Thoracic aorta (tissue), 2 donors: ENCODE measurements around the gene RELL2. TPM values are rescaled to one million over a fixed set of nuclear protein-coding genes. Genes with fewer than 3 reads are reported as not detected.

Experiments
- ATAC-seq: fragments of 150-250 bp; one replicate; pipeline ENCODE4 v1.8.0; 2017; ENCODE audit warnings: low read depth; ENCODE audit not compliant: insufficient number of reproducible peaks, low FRiP score
- DNase-seq: peaks from one replicate; pipeline ENCODE4 v3.0.0-alpha.2; 2020; ENCODE audit warnings: low spot score
- H3K27ac ChIP-seq, 2 donors: fragments of 200-600 bp; sonication (generic); 1 replicate in 1 of 2; 2 replicates in 1 of 2; pipeline ENCODE4 v1.5.1; 2016; ENCODE audit warnings: mild to moderate bottlenecking in 2 of 2, moderate library complexity in 2 of 2
- H3K27me3 ChIP-seq: fragments of 200-600 bp; sonication (generic); replicated peaks from 2 replicates; pipeline ENCODE4 v1.6.0; 2016; ENCODE audit warnings: mild to moderate bottlenecking; ENCODE audit not compliant: insufficient read depth
- H3K36me3 ChIP-seq: fragments of 200-600 bp; sonication (generic); one replicate; pipeline ENCODE4 v1.5.1; 2016
- H3K4me1 ChIP-seq, 2 donors: fragments of 200-600 bp; sonication (generic); 1 replicate in 1 of 2; 2 replicates in 1 of 2; pipeline versions ENCODE4 v1.5.1 to v1.6.0; 2016; ENCODE audit warnings: low read depth in 2 of 2, mild to moderate bottlenecking in 1 of 2; ENCODE audit not compliant: control insufficient read depth in 1 of 2
- H3K4me3 ChIP-seq: fragments of 200-600 bp; sonication (generic); 2 replicates; pipeline ENCODE4 v1.5.1; 2016; ENCODE audit warnings: mild to moderate bottlenecking
- H3K9me3 ChIP-seq: fragments of 200-600 bp; sonication (generic); 2 replicates; pipeline ENCODE4 v1.5.1; 2016
- total RNA-seq, 2 donors: library from RNA; depleted of rRNA; stranded (reverse); fragments of >200 nt; gene quantifications; one replicate each; pipeline versions ENCODE4 v1.1.0 to v1.2.3, GENCODE V29; 2016
- TF ChIP-seq, protein P1 (sequence below): fragments of 200-600 bp; sonication (generic); IDR thresholded peaks from one replicate; pipeline ENCODE4 v1.5.1; 2019; ENCODE audit warnings: antibody characterized with exemption

Gene RELL2
- total RNA-seq, 2 donors from 2014 or later = 1.6 to 3.2 TPM

DNA sequence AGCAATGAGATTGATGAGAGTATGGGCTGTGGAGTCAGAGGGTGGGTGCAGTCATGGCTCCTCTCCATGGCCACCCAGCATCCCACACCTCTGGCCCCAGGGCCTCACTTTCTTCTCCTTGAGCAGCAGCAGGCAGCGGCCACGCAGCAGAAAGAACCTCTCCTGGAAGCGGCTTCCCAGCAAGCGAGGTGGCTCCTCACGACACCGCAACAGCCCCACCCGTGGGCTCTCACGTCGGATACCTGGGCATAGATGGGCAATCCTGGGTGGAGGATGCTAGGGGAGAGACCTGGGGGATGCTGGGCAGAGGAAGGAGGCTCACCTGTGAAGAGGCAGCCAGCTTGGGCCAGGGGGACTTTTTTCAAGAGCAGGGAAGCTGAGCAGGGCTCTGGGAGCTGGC lies 19.6 kb downstream of the RELL2 start:
- no peak for DNase-seq
- ATAC-seq = no peak
- Histone ChIP-seq H3K4me1 (peaks cover 4 to 6% of the 10 kb centered on the region in 2 donors), H3K27ac (no peak overlapping the region), H3K36me3 (peaks cover under 1% of the 10 kb centered on the region), H3K9me3 (no peaks in the 10 kb centered on the region), H3K27me3 (no peaks in the 10 kb centered on the region), H3K4me3 (no peak overlapping the region)
- TF ChIP-seq, protein P1, sequence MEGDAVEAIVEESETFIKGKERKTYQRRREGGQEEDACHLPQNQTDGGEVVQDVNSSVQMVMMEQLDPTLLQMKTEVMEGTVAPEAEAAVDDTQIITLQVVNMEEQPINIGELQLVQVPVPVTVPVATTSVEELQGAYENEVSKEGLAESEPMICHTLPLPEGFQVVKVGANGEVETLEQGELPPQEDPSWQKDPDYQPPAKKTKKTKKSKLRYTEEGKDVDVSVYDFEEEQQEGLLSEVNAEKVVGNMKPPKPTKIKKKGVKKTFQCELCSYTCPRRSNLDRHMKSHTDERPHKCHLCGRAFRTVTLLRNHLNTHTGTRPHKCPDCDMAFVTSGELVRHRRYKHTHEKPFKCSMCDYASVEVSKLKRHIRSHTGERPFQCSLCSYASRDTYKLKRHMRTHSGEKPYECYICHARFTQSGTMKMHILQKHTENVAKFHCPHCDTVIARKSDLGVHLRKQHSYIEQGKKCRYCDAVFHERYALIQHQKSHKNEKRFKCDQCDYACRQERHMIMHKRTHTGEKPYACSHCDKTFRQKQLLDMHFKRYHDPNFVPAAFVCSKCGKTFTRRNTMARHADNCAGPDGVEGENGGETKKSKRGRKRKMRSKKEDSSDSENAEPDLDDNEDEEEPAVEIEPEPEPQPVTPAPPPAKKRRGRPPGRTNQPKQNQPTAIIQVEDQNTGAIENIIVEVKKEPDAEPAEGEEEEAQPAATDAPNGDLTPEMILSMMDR = no peak

DNA sequence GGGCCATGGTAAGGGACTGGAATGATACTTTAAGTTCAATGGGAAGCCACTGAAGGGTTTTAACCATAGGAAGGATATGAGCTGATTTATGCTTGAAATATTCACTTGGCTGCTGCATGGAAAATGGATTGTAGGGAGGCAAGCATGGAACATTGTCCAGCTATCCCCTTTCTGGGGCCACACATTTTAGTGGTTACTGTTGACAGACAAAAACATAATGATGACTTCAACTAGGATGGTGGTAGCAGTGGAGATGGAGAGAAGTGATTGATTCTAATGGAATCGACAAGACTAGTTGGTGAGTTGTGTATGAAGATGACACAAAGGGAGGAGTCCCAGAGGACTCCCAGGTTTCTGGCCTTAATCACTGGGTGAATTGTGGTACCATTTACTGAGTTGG lies 20.6 kb downstream of the RELL2 start:
- no peaks in the 10 kb centered on the region for H3K4me1 ChIP-seq
- TF ChIP-seq, protein P1 = no peak
- peaks cover 4% of the 10 kb centered on the region for H3K36me3 ChIP-seq
- H3K27me3 ChIP-seq = no peaks in the 10 kb centered on the region
- no peaks in the 10 kb centered on the region for H3K9me3 ChIP-seq
- no peak overlapping the region for H3K27ac ChIP-seq
- no peak for DNase-seq
- ATAC-seq = no peak
- no peak overlapping the region for H3K4me3 ChIP-seq

DNA sequence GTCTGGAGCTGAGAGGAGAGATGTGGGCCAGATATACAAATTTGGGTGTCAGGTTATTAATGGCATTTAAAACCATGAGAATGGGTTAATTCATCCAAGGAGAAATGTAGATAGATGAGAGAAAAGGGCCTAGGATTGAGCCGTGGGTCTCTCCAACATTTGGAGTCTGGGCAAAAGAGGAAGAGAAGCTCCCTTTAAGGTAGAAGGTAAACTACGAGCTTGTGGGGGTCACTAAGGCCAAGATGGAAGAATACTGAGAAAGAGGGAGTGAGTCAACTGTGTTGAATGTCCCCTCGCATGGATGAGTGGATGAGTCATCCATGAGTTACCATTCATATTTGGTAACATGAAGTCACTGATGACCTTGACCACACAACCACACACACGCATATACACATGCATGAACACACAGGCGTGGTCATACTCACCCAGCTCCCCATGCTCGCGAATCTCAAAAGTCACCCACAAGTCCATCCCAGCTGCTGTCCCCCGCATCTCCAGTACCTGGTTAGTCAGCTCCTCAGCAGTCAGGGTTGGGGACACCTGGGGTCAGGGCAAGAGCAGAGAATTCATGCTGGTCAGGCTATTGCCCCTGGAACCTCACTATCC lies 21.2 kb downstream of the RELL2 start:
- TF ChIP-seq, protein P1 = no peak
- H3K27me3 ChIP-seq = no peaks in the 10 kb centered on the region
- DNase-seq = no peak
- ATAC-seq = no peak
- no peak overlapping the region for H3K27ac ChIP-seq
- H3K9me3 ChIP-seq = no peaks in the 10 kb centered on the region
- no peaks in the 10 kb centered on the region for H3K4me1 ChIP-seq
- H3K36me3 ChIP-seq = peaks cover 4% of the 10 kb centered on the region
- H3K4me3 ChIP-seq = no peak overlapping the region

DNA sequence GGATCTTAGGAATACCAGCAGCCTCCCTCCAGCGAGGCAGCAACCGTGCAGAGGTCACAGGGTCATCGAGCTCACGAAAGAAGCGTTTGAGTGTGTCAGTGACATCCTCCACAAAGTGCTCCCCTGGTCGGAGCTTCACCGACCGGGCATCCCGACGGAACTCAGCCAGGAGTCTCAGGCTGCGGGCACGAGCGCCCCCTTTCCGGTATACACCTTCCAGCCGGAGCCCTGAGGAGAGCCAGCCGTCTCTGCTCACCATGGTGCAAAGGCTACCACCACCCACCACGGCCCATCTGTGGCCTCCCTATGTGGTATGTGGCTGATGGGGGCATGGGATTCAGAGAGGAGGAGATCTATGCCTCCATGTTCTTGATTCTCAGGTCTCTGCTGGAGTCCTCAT lies 25.2 kb downstream of the RELL2 start:
- H3K36me3 ChIP-seq = peaks cover 4% of the 10 kb centered on the region

DNA sequence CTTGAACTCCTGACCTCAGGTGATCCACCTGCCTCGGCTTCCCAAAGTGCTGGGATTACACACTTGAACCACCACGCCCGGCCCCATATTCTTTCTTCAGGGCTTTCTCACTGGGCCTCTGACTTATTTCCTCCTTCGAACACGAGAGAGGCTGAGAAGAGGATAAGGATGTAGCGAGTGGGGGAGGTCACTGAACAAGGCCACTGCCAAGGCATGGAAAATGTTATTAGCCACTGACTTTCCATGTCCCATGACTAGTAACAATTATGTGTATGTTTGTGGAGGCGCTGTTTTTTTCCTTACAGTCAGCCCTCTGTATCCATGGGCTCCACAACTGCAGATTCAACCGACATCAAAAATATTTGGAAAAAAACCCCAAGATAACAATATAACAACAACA lies 26.7 kb downstream of the RELL2 start:
- no peak for DNase-seq
- no peak overlapping the region for H3K4me3 ChIP-seq
- no peaks in the 10 kb centered on the region for H3K9me3 ChIP-seq
- TF ChIP-seq, protein P1 = no peak
- H3K27me3 ChIP-seq = no peaks in the 10 kb centered on the region
- ATAC-seq = no peak
- no peak overlapping the region for H3K27ac ChIP-seq
- H3K4me1 ChIP-seq = no peaks in the 10 kb centered on the region
- H3K36me3 ChIP-seq = peaks cover 4% of the 10 kb centered on the region

More for the DNA sequence above, 25.2 kb downstream of the RELL2 start:
- DNase-seq (no peak), ATAC-seq (no peak)
- H3K9me3 ChIP-seq = no peaks in the 10 kb centered on the region
- no peaks in the 10 kb centered on the region for H3K27me3 ChIP-seq
- H3K27ac ChIP-seq = no peak overlapping the region
- H3K4me1 ChIP-seq = no peaks in the 10 kb centered on the region
- TF ChIP-seq, protein P1 = no peak
- H3K4me3 ChIP-seq = no peak overlapping the region
